Activated CD8-positive, alpha-beta memory T cell treated with anti-CD3 and anti-CD28 coated beads, Interleukin-2, amount 50 U/mL, for 1 hour (primary cell): ENCODE measurements around the gene NUDT2.
"Not testable (repeated sequence)": the region's sequence is repeated elsewhere in the genome, so short reads cannot be mapped to it uniquely, and the experiment has no call there.

Experiments
- DNase-seq: peaks from one replicate; pipeline ENCODE4 v3.0.0-alpha.2; 2020; ENCODE audit errors: extremely low read depth

Gene NUDT2

GRCh38 chr9:34328987-34329832 is at the start of gene NUDT2, which contains the start of gene KIF24:
Gene NUDT2, plus strand, starts transcription at chr9:34329569. Its CDS starts 9,471 bp downstream, at chr9:34339040.
Gene KIF24, minus strand, starts transcription at chr9:34329268. Its CDS starts 17,922 bp downstream, at chr9:34311346.
- DNase-seq: peak; percentile 92

DNA sequence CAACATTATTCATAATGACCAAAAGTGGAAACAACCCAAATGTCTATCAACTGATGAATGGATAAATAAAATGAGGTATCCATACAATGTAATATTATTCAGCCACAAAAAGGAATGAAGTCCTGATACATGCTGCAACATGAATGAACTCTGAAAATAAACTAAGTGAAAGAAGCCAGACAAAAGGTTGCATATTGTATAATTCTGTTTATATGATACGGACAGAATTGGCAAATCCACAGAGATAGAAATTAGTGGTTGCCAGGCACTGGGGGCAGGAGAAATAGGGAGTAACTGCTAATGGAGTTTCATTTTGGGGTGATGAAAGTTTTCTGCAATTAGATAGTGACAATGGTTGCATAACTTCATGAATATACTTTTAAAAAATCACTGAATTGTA is 47.3 kb upstream of the NUDT2 start:
- no peak for DNase-seq

DNA sequence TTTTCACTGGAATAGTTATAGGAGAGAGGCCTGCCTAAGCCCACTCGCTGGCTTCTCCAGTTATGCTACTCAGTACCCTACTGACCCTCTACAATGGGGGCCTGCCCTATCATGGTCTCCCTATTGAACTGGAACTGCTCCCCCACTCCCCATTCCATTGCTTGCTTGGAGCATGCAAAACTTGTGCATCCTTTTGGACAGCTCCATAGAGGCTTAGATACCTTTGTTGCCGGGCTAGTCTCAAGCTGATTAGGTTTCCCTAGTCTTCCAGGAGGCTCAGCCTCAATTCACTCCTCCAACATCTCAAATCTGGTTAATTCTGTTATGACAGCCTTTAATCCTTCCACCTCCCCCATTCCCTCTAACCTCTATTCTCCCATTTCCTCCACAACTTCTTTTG is 40.2 kb upstream of the NUDT2 start:
- DNase-seq: no peak

- DNase-seq: no peak
Observed at GRCh38 chr9:34291023-34291422, 38.3 kb upstream of the NUDT2 start.

DNA sequence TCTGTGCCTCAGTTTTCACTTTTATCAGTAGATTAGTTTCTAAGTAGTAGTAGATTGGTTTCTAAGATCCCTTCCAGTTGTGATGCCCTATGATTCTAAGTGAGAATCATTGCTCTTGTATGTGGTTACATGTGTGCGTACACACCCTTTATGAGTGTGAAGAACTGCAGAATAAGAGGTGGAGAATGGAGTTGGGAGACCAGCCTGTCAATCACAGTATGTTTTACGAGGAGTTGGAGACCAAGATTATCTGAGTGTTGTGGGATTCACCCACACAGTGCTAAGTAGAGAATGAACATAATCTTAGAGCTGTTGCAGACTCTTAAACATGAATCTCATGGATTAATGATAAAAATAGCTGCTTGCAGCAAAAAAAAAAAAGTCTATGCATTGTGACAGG is 37.9 kb upstream of the NUDT2 start:
- no peak for DNase-seq

DNA sequence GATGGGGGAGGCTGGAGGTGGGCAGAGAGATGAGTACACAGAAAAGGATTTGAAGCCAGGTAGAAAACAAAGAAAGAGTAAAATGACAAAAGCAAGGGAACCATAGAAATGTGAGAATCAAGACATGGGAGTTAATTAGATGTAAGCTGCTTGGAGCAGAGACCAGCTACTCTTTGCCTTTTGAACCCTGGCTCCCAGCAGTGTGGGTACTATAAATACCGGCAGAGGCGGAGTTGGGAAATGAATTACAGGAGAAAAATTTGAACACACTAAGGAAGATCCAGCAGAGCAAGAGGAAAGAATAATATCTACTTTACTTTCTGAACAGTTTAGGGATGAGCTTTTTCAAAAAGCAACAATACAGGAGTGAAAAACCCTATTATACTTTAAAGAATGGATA is 36.8 kb upstream of the NUDT2 start:
- DNase-seq: no peak

- not testable (repeated sequence) for DNase-seq
Observed at GRCh38 chr9:34301064-34301463, 28.3 kb upstream of the NUDT2 start.

- not testable (repeated sequence) for DNase-seq
Observed at GRCh38 chr9:34308316-34308715, 21.1 kb upstream of the NUDT2 start.

GRCh38 chr9:34310215-34310614 is 19.2 kb upstream of the NUDT2 start:
- no peak for DNase-seq

GRCh38 chr9:34311499-34312185 is 17.7 kb upstream of the NUDT2 start:
- DNase-seq: no peak

DNA sequence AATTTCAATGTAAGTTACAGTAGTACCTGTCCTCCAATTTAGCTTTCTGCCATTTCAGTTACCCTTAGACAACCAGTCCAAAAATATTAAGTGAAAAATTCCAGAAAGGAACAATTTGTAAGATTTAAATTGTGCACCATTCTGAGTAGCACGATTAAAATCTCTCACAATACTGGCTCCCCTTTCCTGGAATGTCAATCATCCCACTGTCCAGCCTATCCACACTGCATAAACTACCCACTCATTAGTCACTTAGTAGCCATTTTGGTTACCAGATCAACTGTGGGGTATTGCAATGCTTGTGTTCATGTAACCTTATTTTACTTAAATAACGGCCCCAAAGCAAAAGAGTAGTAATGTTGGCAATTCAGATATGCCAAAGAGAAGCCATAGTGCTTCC is 11.9 kb upstream of the NUDT2 start:
- DNase-seq: no peak

- no peak for DNase-seq
Observed at GRCh38 chr9:34318163-34318790, 11.1 kb upstream of the NUDT2 start.

DNA sequence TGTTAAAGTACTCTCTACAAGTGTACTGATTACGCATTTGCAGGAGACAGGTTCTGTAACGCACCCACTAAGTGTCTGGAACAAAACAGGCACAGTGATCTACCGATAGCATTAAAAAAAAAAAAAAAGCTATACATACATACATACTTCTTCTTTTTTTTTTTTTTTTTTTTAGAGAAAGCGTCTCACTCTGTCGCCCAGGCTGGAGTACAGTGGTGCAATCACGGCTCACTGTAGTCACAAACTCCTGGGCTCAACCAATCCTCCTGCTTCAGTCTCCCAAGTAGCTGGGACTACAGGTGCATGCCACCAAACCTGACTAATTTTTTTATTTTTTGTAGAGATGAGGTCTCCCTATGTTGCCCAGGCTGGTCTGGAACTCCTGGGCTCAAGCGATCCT is 7.9 kb upstream of the NUDT2 start:
- no peak for DNase-seq

- no peak for DNase-seq
Observed at GRCh38 chr9:34322899-34323591, 6.3 kb upstream of the NUDT2 start.

DNA sequence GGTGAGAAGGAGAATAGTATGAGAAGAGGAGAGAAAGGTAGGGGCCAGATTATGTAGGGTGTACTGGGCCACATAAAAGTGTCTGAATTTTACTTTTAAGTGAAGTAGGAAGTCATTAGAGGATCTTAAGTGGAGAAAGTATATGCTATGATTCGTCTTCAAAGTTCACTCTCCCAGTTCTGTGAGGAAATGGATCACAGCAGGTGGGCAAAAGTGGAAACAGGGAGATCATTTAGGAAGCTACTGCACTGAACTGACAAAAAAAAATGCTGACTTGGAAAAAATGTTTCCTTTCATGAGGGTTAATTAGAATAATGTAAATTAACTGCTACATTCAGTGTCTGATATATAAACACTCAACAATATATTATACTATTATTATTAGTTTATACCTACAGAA is 2.7 kb upstream of the NUDT2 start:
- no peak for DNase-seq

DNA sequence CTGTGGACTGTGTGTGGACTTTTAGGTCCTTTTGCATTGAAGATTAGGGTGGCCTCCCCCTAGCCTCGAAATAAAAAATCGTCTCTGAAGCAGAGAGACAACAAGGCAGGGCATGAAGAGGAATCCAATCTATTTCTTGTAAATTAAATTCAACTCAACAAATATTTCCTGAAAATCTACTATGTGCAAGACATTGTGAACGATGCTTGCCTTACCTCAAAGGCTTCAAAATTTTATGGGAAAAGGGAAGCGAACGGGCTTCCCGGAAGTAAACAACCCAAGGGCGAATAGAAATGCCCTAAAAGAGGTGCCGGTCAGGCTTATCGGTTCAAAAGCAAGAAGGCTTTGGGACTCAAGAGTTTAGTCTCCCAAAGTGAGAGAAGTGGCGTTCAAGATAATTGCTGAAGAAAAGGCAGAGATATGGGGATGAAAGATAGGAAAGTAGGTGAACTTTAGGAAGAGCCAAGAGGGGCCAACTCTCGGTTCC is 826 bp upstream of the NUDT2 start:
- DNase-seq: no peak

GRCh38 chr9:34331196-34331595 is 1.8 kb downstream of the NUDT2 start:
- DNase-seq: no peak

GRCh38 chr9:34332076-34332964 is 3.0 kb downstream of the NUDT2 start:
- DNase-seq: no peak

GRCh38 chr9:34333836-34334235 is 4.5 kb downstream of the NUDT2 start:
- DNase-seq: no peak

DNA sequence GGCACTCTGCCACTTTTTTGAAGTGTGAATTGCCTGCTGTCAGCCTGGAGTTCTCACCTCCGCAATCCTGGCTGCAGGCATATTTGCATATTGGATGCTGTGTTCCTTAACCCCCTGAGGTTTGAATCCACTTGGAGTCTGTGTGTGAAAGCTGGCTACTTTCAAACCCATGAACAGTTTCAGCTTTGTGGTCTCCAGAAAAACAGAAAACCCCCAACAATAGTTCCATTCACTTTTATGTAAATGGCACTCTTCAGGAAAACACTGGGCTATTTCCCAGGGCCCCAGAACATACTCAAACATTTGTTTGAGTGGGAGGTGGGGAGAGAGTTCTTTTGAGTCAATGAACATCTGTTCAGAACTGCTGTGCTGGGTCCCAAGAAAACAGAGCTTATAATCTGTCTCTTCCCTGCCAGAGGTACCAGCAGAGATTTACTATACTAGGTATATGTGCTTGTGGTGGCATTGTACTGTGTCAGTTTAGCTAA is 5.0 kb downstream of the NUDT2 start:
- DNase-seq: no peak

DNA sequence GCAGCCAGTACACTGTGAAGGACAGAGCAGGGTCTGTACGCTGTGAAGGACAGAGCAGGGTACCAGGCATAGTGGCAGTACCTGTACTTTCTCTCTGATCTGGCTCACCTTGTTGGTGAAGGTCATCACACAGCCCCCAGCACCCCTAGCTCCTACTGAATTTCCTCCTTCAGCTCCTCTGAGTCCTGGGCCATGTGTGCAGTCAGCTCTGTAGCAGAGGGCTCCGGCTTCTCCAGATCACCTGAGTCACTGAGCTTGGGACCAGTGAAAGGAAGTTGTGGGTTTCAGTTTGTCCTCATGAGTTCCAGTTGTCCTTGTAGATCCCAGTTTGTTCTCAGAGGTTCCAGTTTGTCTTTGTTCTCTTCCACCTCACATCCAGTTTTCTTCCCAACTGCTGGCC is 5.5 kb downstream of the NUDT2 start:
- no peak for DNase-seq
